Metanephros (tissue), 1 donor: ENCODE data around the gene OR4C46. TPM values are rescaled to one million over a fixed set of nuclear protein-coding genes. Genes with fewer than 3 reads are reported as not detected.

ENCODE experiments used
- total RNA-seq: library from RNA; depleted of rRNA; stranded (reverse); fragments of >200 nt; gene quantifications from one replicate; pipeline ENCODE4 v1.2.3, GENCODE V29; 2014

OR4C46 gene
- not detected for total RNA-seq

DNA sequence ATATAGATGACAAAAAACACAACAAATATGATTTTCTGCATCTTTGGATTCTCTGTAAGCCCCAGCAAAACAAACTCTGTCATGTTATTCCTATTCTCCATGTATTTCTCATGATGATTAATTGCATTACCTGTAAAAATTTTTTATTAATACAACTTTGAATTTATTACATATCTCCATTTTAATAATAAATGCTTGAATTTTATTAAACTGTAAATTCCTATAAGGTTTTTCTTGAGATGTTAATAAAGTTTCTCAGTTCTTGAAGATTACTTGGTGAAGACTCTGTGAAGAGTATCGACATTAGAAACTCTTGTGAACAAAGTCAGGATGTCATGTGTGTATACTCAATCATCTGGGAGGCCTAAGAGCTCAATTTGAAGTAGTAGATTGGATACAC is at the start of gene OR4C46:
Gene OR4C46, minus strand, starts transcription at position 101 of the 400 bp plus-strand sequence. Its CDS starts 0 bp downstream, at position 101.

Other genes with a start within 250 kb of the OR4C46 start
- gene OR4A5, start 102.8 kb upstream of the OR4C46 start, total RNA-seq: not detected